Panc1 (cell line): Measurements from ENCODE around the gene POFUT2. TPM values are rescaled to one million over a fixed set of nuclear protein-coding genes. Genes with fewer than 3 reads are reported as not detected.

Source experiments
- ATAC-seq: fragments of 200-7000 bp; cut with Tn5 transposase; 2 replicates; pipeline ENCODE4 v1.9.1; 2020; ENCODE audit warnings: mild to moderate bottlenecking, moderate library complexity
- BruUV-seq: library from RNA; stranded (reverse); fragments of 400-500 nt; replicated peaks from 2 replicates; lab custom pipeline; 2021; lab: Mats Ljungman, UMichigan
- CTCF ChIA-PET: fragments of 300-600 bp; sonication (Branson Sonifier 250); formaldehyde crosslinking; loops from one replicate; lab custom pipeline; 2022; ENCODE audit warnings: antibody characterized with exemption; lab: Charles Lee
- POLR2A ChIA-PET: fragments of 300-600 bp; sonication (Branson Sonifier 250); formaldehyde crosslinking; loops from one replicate; lab custom pipeline; 2022; ENCODE audit warnings: antibody characterized with exemption; lab: Charles Lee
- DNase-seq: peaks from one replicate; pipeline ENCODE4 v3.0.0-alpha.2; 2010; ENCODE audit warnings: low read depth, low spot score
- H3K27ac ChIP-seq: 2 replicates; pipeline ENCODE4 v1.5.1; 2011; ENCODE audit warnings: mild to moderate bottlenecking, low read length, inconsistent platforms
- H3K27me3 ChIP-seq: fragments of 200-500 bp; sonication (Bioruptor generic); 2 replicates; pipeline ENCODE4 v1.6.0; 2014; ENCODE audit warnings: low read length, inconsistent platforms; ENCODE audit not compliant: control insufficient read depth, insufficient read depth
- H3K36me3 ChIP-seq: fragments of 200-500 bp; sonication (Bioruptor generic); 2 replicates; pipeline ENCODE4 v1.5.1; 2014; ENCODE audit warnings: inconsistent platforms, mild to moderate bottlenecking, low read length, moderate library complexity; ENCODE audit not compliant: control insufficient read depth, insufficient read depth
- H3K4me1 ChIP-seq: 2 replicates; pipeline ENCODE4 v1.5.1; 2011; ENCODE audit warnings: inconsistent platforms, mild to moderate bottlenecking, low read length, moderate library complexity; ENCODE audit not compliant: control insufficient read depth, insufficient read depth
- H3K4me3 ChIP-seq, 2 experiments: 2 replicates each; pipeline ENCODE4 v1.5.1; 2011 to 2012; ENCODE audit warnings: low read depth in 2 of 2, low read length in 2 of 2, mild to moderate bottlenecking in 2 of 2, inconsistent platforms in 1 of 2, moderate library complexity in 1 of 2
- H3K9me3 ChIP-seq: fragments of 200-500 bp; sonication (Bioruptor generic); 2 replicates; pipeline ENCODE4 v1.5.1; 2014; ENCODE audit warnings: low read depth, mild to moderate bottlenecking, inconsistent platforms, low read length, moderate library complexity; ENCODE audit not compliant: control insufficient read depth, insufficient read depth
- POLR2AphosphoS5 ChIP-seq: IDR thresholded peaks from 2 replicates; pipeline ENCODE4 v1.6.1; 2012; ENCODE audit warnings: mild to moderate bottlenecking, low read depth, low read length, moderate library complexity
- SIN3A ChIP-seq: IDR thresholded peaks from 2 replicates; pipeline ENCODE4 v1.6.1; 2012; ENCODE audit warnings: low read depth, mild to moderate bottlenecking, low read length, moderate library complexity, borderline replicate concordance; ENCODE audit not compliant: insufficient read depth
- TCF7L2 ChIP-seq: IDR thresholded peaks from 2 replicates; pipeline ENCODE4 v1.6.1; 2011; ENCODE audit warnings: mild to moderate bottlenecking, low read depth, low read length, inconsistent platforms
- in situ Hi-C: cut with HindIII; loops from 2 replicates; pipeline ENCODE4 v1.10.0; 2016; ENCODE audit warnings: low sequenced_read_pairs, low pct_unique_long_range_greater_than_20kb
- intact Hi-C: fragments of 100-400 bp; cut with micrococcal nuclease; formaldehyde crosslinking; loops from one replicate; pipeline ENCODE4 v1.10.0; 2022; ENCODE audit not compliant: unreplicated experiment
- total RNA-seq: library from RNA; stranded (reverse); gene quantifications from one replicate; pipeline ENCODE4 v1.2.1, GENCODE V29; 2021; ENCODE audit not compliant: unreplicated experiment
- TF ChIP-seq, protein P1 (sequence below), 2 experiments: IDR thresholded peaks; 2 replicates each; pipeline ENCODE4 v1.6.1; 2011 to 2012; ENCODE audit warnings: low read depth in 2 of 2, control low read depth in 1 of 2, low read length in 1 of 2, mild to moderate bottlenecking in 1 of 2, moderate library complexity in 1 of 2; ENCODE audit not compliant: insufficient read depth in 1 of 2
- TF ChIP-seq, protein P2 (sequence below): fragments of 450-650 bp; IDR thresholded peaks from 2 replicates; pipeline ENCODE4 v1.5.1; 2017; ENCODE audit warnings: mild to moderate bottlenecking

Gene POFUT2
- total RNA-seq, 1 experiment from 2014 or later = 59.6 TPM

DNA sequence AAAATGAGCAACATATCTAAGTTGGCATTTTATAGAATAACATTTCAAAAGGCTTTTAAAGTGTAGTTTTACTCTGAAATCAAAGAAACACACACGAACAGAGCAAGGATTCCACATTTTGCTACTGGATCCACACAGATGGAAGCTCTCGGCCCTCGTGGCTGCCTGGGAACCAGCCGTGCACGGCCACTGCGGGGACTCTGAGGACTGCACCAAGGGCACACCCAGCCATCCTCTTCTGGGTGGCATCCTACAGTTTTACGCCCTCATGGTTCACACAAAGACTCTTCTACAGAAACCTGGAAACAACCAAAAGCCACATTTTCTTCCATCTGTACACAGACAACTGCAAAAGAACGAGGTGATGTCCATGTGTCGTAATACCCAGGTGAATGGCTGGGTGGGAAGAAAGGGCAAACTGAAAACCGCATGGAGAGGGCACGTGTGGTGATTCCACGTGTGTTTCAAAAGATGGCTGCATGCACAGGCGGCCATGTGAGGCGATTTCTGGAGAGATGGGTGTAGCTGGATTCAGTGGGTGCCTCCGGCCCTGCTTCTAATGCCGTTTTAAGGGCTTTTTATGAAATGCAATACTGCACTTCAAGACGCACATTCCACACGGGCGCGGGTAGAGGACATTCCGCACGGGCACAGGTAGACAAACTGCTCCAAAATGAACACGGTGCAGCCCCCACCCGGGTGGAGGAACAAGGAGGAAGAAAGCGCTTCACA is 8.1 kb downstream of the POFUT2 start:
- ChIA-PET POLR2A (no interaction called here), CTCF (no interaction called here)
- TF ChIP-seq POLR2AphosphoS5 = no peak
- TF ChIP-seq TCF7L2 = no peak
- TF ChIP-seq SIN3A = no peak
- TF ChIP-seq, protein P1, sequence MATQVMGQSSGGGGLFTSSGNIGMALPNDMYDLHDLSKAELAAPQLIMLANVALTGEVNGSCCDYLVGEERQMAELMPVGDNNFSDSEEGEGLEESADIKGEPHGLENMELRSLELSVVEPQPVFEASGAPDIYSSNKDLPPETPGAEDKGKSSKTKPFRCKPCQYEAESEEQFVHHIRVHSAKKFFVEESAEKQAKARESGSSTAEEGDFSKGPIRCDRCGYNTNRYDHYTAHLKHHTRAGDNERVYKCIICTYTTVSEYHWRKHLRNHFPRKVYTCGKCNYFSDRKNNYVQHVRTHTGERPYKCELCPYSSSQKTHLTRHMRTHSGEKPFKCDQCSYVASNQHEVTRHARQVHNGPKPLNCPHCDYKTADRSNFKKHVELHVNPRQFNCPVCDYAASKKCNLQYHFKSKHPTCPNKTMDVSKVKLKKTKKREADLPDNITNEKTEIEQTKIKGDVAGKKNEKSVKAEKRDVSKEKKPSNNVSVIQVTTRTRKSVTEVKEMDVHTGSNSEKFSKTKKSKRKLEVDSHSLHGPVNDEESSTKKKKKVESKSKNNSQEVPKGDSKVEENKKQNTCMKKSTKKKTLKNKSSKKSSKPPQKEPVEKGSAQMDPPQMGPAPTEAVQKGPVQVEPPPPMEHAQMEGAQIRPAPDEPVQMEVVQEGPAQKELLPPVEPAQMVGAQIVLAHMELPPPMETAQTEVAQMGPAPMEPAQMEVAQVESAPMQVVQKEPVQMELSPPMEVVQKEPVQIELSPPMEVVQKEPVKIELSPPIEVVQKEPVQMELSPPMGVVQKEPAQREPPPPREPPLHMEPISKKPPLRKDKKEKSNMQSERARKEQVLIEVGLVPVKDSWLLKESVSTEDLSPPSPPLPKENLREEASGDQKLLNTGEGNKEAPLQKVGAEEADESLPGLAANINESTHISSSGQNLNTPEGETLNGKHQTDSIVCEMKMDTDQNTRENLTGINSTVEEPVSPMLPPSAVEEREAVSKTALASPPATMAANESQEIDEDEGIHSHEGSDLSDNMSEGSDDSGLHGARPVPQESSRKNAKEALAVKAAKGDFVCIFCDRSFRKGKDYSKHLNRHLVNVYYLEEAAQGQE (IDR thresholded peaks at IDR 0.05; ENCODE audit: insufficient read depth in 1 of 2, low read depth in 2 of 2, low read length in 1 of 2) = no peak
- TF ChIP-seq, protein P2, sequence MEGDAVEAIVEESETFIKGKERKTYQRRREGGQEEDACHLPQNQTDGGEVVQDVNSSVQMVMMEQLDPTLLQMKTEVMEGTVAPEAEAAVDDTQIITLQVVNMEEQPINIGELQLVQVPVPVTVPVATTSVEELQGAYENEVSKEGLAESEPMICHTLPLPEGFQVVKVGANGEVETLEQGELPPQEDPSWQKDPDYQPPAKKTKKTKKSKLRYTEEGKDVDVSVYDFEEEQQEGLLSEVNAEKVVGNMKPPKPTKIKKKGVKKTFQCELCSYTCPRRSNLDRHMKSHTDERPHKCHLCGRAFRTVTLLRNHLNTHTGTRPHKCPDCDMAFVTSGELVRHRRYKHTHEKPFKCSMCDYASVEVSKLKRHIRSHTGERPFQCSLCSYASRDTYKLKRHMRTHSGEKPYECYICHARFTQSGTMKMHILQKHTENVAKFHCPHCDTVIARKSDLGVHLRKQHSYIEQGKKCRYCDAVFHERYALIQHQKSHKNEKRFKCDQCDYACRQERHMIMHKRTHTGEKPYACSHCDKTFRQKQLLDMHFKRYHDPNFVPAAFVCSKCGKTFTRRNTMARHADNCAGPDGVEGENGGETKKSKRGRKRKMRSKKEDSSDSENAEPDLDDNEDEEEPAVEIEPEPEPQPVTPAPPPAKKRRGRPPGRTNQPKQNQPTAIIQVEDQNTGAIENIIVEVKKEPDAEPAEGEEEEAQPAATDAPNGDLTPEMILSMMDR = no peak
- no peak overlapping the region for H3K27ac ChIP-seq
- H3K9me3 ChIP-seq = no peaks in the 10 kb centered on the region
- H3K4me3 ChIP-seq = no peak overlapping the region
- no TSS peak for BruUV-seq
- intact Hi-C loops (loop anchor here (10.0 kb wide), 1 partner anchor 135 kb away; no protein-coding TSS in a partner anchor), in situ Hi-C loops (no loop called here)
- no peak for ATAC-seq
- no peak for DNase-seq
- no peaks in the 10 kb centered on the region for H3K4me1 ChIP-seq
- no peaks in the 10 kb centered on the region for H3K27me3 ChIP-seq
- peaks cover 2% of the 10 kb centered on the region; the same call in 1 of the 2 replicates for H3K36me3 ChIP-seq

DNA sequence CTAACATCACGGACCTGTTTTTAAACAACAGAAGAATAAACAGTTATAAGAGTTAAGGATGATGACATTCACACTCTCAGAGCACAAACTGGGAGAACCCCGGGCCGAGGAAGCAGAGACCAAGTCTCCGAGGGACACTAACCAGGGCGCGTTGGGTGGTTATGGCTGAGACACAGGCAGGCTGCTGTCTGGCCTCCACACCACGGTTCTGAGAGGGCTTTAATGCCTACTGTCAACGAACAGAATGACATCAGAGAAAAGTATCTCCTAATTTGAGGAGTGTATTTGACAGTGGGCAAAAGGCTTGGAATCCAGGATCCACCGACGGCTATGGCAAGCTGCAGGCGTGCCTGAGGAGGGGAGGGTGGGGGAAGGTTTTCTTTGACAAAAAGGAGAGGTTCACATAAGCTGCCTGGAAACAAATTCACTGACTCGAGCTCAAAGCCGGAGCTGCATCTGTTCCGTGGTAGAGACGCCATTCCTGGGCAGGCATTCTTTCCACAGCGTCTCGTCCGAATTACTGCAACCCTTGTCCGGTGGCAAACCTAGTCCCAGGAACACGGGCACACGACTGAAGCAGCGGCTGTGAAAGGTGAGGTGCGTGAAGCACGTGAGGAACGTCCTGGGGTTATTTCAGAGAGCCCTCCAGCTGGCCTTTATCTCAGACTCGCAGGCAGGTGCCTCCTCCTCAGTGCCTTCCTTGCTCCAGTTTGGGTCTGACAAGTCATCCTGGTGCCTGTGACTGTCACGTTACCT is 9.4 kb downstream of the POFUT2 start:
- intact Hi-C loops = loop anchor here (10.0 kb wide), 1 partner anchor 134 kb away; no protein-coding TSS in a partner anchor
- Histone ChIP-seq H3K4me3 (no peak overlapping the region), H3K36me3 (peaks cover 2% of the 10 kb centered on the region; the same call in 1 of the 2 replicates), H3K27me3 (no peaks in the 10 kb centered on the region), H3K27ac (no peak overlapping the region), H3K9me3 (no peaks in the 10 kb centered on the region), H3K4me1 (no peaks in the 10 kb centered on the region)
- in situ Hi-C loops = no loop called here
- TF ChIP-seq TCF7L2 (no peak), POLR2AphosphoS5 (no peak), SIN3A (no peak)
- TF ChIP-seq, protein P1 (IDR thresholded peaks at IDR 0.05; ENCODE audit: insufficient read depth in 1 of 2, low read depth in 2 of 2, low read length in 1 of 2) = no peak
- TF ChIP-seq, protein P2 = no peak
- DNase-seq (no peak), ATAC-seq (no peak)
- CTCF ChIA-PET = no interaction called here
- POLR2A ChIA-PET = no interaction called here
- no TSS peak for BruUV-seq
